GM12875 (cell line): ENCODE results near the gene BMP8A.
"Not testable (repeated sequence)": the region's sequence is repeated elsewhere in the genome, so short reads cannot be mapped to it uniquely, and the experiment has no call there.

Source experiments
- H3K4me3 ChIP-seq: one replicate; pipeline ENCODE4 v1.5.1; 2011; ENCODE audit warnings: low read depth, low read length, control low read depth
- CTCF ChIP-seq: IDR thresholded peaks from 2 replicates; pipeline ENCODE4 v1.5.1; 2011; ENCODE audit warnings: low read depth, mild to moderate bottlenecking, control low read depth, inconsistent platforms, low read length, moderate library complexity, borderline replicate concordance; ENCODE audit not compliant: insufficient read depth

The BMP8A gene

GRCh38 chr1:39452540-39452939 lies 38.9 kb upstream of the BMP8A start:
- H3K4me3 ChIP-seq, result no peak overlapping the region
- no peak for TF ChIP-seq CTCF

GRCh38 chr1:39453603-39454002 lies 37.8 kb upstream of the BMP8A start:
- TF ChIP-seq CTCF, result no peak
- H3K4me3 ChIP-seq, result no peak overlapping the region

DNA sequence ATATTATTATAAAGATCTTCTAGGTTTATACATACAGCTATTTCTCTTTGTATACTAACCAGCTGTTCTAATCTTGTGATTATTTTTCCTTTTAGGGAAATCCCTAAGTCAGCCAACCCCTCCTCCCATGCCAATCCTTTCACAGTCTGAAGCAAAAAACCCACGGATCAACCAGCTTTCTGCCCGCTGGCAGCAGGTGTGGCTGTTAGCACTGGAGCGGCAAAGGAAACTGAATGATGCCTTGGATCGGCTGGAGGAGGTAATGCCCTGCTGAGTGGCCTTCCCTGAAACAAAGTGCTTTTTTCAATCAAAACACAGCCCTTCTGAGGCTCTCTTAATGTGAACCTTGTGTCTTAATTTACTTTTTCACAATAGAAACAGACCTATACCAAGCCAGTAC lies 32.4 kb upstream of the BMP8A start:
- no peak for TF ChIP-seq CTCF

DNA sequence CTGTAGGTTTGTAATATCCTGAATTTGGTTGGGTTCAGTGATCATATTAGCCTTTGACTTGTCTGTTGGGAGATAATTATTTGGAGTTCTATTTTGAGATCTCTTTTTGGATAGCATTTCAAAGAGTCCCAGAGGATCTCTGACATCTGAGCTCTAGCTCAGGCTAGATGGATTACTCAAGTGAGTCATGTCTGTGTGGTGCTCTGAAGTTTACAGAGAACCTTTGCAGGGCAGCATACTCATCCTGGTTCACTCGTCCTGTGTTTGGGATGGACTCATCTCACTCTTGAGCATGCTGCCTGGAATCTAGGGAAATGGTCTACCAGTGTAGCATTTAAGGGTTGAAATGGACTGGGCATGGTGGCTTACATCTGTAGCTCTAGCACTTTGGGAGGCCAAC lies 29.4 kb upstream of the BMP8A start:
- TF ChIP-seq CTCF, result no peak
- no peak overlapping the region for H3K4me3 ChIP-seq

More for the DNA sequence above, 32.4 kb upstream of the BMP8A start:
- no peak overlapping the region for H3K4me3 ChIP-seq

- TF ChIP-seq CTCF, result no peak
- H3K4me3 ChIP-seq, result no peak overlapping the region
These were observed 24.9 kb upstream of the BMP8A start for GRCh38 chr1:39466413-39467107.

GRCh38 chr1:39467108-39467720 lies 24.2 kb upstream of the BMP8A start:
- not testable (repeated sequence) for H3K4me3 ChIP-seq

GRCh38 chr1:39469150-39469549 lies 22.3 kb upstream of the BMP8A start:
- H3K4me3 ChIP-seq, result no peak overlapping the region
- TF ChIP-seq CTCF, result no peak
